22Rv1 (cell line): ENCODE results near the gene LNPEP.

Experiments
- CTCF ChIP-seq: fragments of 450-650 bp; IDR thresholded peaks from 2 replicates; pipeline ENCODE4 v1.5.1; 2017; ENCODE audit warnings: mild to moderate bottlenecking
- ZFX ChIP-seq: fragments of 450-650 bp; IDR thresholded peaks from 2 replicates; pipeline ENCODE4 v1.6.1; 2017; ENCODE audit warnings: antibody characterized with exemption, borderline replicate concordance

GRCh38 chr5:96911139-96911538, 24.7 kb upstream of the LNPEP start:
- TF ChIP-seq CTCF, result no peak
- no peak for TF ChIP-seq ZFX
